BE2C (cell line): ENCODE data around the gene GTF2H4.
"Not testable (repeated sequence)": the region's sequence is repeated elsewhere in the genome, so short reads cannot be mapped to it uniquely, and the experiment has no call there.

Experiments used
- DNase-seq: peaks from one replicate; pipeline ENCODE4 v3.0.0-alpha.2; 2020
- H3K27me3 ChIP-seq: fragments of 250-450 bp; sonication (Bioruptor Pico); 2 replicates; pipeline ENCODE4 v1.5.1; 2020; ENCODE audit warnings: mild to moderate bottlenecking
- H3K36me3 ChIP-seq: fragments of 250-450 bp; sonication (Bioruptor Pico); 2 replicates; pipeline ENCODE4 v1.5.1; 2020; ENCODE audit warnings: mild to moderate bottlenecking
- H3K4me1 ChIP-seq: fragments of 250-450 bp; sonication (Bioruptor Pico); 2 replicates; pipeline ENCODE4 v1.5.1; 2020
- H3K4me3 ChIP-seq: 2 replicates; pipeline ENCODE4 v1.5.1; 2011; ENCODE audit warnings: low read depth, low read length
- H3K9me3 ChIP-seq: fragments of 250-450 bp; sonication (Bioruptor Pico); 2 replicates; pipeline ENCODE4 v1.5.1; 2020
- CTCF ChIP-seq: IDR thresholded peaks from 2 replicates; pipeline ENCODE4 v1.5.1; 2012; ENCODE audit warnings: mild to moderate bottlenecking, low read depth, low read length

Gene GTF2H4

GRCh38 chr6:30870546-30870945 lies 37.5 kb upstream of the GTF2H4 start:
- no peaks in the 10 kb centered on the region for H3K4me1 ChIP-seq

GRCh38 chr6:30871592-30872183 lies 36.3 kb upstream of the GTF2H4 start:
- Histone ChIP-seq H3K36me3 (no peaks in the 10 kb centered on the region), H3K9me3 (no peaks in the 10 kb centered on the region), H3K27me3 (no peaks in the 10 kb centered on the region), H3K4me3 (no peak overlapping the region), H3K4me1 (no peaks in the 10 kb centered on the region)
- no peak for TF ChIP-seq CTCF
- DNase-seq = no peak

More at GRCh38 chr6:30870546-30870945, 37.5 kb upstream of the GTF2H4 start:
- H3K4me3 ChIP-seq = no peak overlapping the region
- H3K27me3 ChIP-seq = no peaks in the 10 kb centered on the region
- DNase-seq = no peak
- no peaks in the 10 kb centered on the region for H3K36me3 ChIP-seq
- no peak for TF ChIP-seq CTCF
- H3K9me3 ChIP-seq = no peaks in the 10 kb centered on the region

GRCh38 chr6:30873137-30873640 lies 34.8 kb upstream of the GTF2H4 start:
- no peaks in the 10 kb centered on the region for H3K36me3 ChIP-seq
- DNase-seq = no peak
- no peak for TF ChIP-seq CTCF
- no peaks in the 10 kb centered on the region; the same call in 1 of the 2 replicates for H3K4me1 ChIP-seq
- no peak overlapping the region for H3K4me3 ChIP-seq
- no peaks in the 10 kb centered on the region for H3K9me3 ChIP-seq
- no peaks in the 10 kb centered on the region for H3K27me3 ChIP-seq

- not testable (repeated sequence) for H3K9me3 ChIP-seq, H3K4me1 ChIP-seq, DNase-seq, H3K27me3 ChIP-seq, H3K4me3 ChIP-seq, H3K36me3 ChIP-seq
These were observed 34.2 kb upstream of the GTF2H4 start for GRCh38 chr6:30873795-30874194.

GRCh38 chr6:30875244-30876038 lies 32.6 kb upstream of the GTF2H4 start:
- Histone ChIP-seq H3K36me3 (no peaks in the 10 kb centered on the region), H3K27me3 (no peaks in the 10 kb centered on the region), H3K4me3 (no peak overlapping the region), H3K9me3 (no peaks in the 10 kb centered on the region), H3K4me1 (no peaks in the 10 kb centered on the region; the same call in 1 of the 2 replicates)
- TF ChIP-seq CTCF = no peak
- no peak for DNase-seq

GRCh38 chr6:30876039-30876730 lies 31.8 kb upstream of the GTF2H4 start:
- TF ChIP-seq CTCF = no peak
- no peaks in the 10 kb centered on the region for H3K36me3 ChIP-seq
- no peak for DNase-seq
- no peaks in the 10 kb centered on the region for H3K27me3 ChIP-seq
- H3K9me3 ChIP-seq = no peaks in the 10 kb centered on the region
- no peak overlapping the region for H3K4me3 ChIP-seq
- H3K4me1 ChIP-seq = no peaks in the 10 kb centered on the region; the same call in 1 of the 2 replicates
